Measurements from ENCODE around the gene TTPAL. TPM values are rescaled to one million over a fixed set of nuclear protein-coding genes. Genes with fewer than 3 reads are reported as not detected.

The TTPAL gene
- total and polyA plus RNA-seq, 10 donors = 3.5 to 16.3 (median 11.8) TPM

GRCh38 chr20:44475372-44475693 is 341 bp upstream of the TTPAL start:
- Histone ChIP-seq H3K9me3 (no peaks in the 10 kb centered on the region), H3K4me1 (peaks cover 4 to 51% (median 31%) of the 10 kb centered on the region in 6 donors), H3K27ac (peak overlapping the region; percentile 85 to 97 (median 93)), H3K36me3 (peaks cover 0 to 10% (median 4%) of the 10 kb centered on the region in 6 donors), H3K4me3 (peak overlapping the region; percentile 53 to 80 (median 61)), H3K27me3 (replicated peaks in 1 of 7) (no peaks in the 10 kb centered on the region)
- WGBS, 5 donors = 26 to 39% (median 32%) methylated on average over 2 of the region's 2 CpGs
- intact Hi-C loops (cut with DNase I; ENCODE audit: low total_unique reads) = loop anchor here (5.0 kb wide), 1 partner anchor 132 kb away; no protein-coding TSS in a partner anchor
- DNase-seq = no peak
- TF ChIP-seq POLR2AphosphoS5 (IDR thresholded peaks at IDR 0.05) (no peak), POLR2A (IDR thresholded peaks at IDR 0.05) (no peak), CTCF (IDR thresholded peaks at IDR 0.05 in 8 of 11, conservative IDR thresholded peaks at IDR 0.05 in 3 of 11) (no peak)

- H3K4me3 ChIP-seq = no peak overlapping the region
- peaks cover 0 to 28% (median 12%) of the 10 kb centered on the region in 6 donors for H3K36me3 ChIP-seq
- 94 to 99% (median 96%) methylated on average over 3 of the region's 3 CpGs for WGBS, 5 donors
- H3K27me3 ChIP-seq (replicated peaks in 1 of 7) = no peaks in the 10 kb centered on the region
- TF ChIP-seq POLR2A (IDR thresholded peaks at IDR 0.05) (no peak), CTCF (IDR thresholded peaks at IDR 0.05 in 8 of 11, conservative IDR thresholded peaks at IDR 0.05 in 3 of 11) (no peak), POLR2AphosphoS5 (IDR thresholded peaks at IDR 0.05) (no peak)
- peak overlapping the region in 2 of 8 donors; percentile 96 to 97 for H3K27ac ChIP-seq
- peaks cover 4 to 58% (median 31%) of the 10 kb centered on the region in 6 donors for H3K4me1 ChIP-seq
- no peaks in the 10 kb centered on the region for H3K9me3 ChIP-seq
- intact Hi-C loops (cut with DNase I; ENCODE audit: low total_unique reads) = loop anchor here (5.0 kb wide), 1 partner anchor 130 kb away; no protein-coding TSS in a partner anchor
- no peak for DNase-seq
These were observed 1.5 kb downstream of the TTPAL start for GRCh38 chr20:44477151-44477550.

GRCh38 chr20:44478206-44478605 is 2.5 kb downstream of the TTPAL start:
- intact Hi-C loops (cut with DNase I; ENCODE audit: low total_unique reads) = loop anchor here (5.0 kb wide), 1 partner anchor 129 kb away; no protein-coding TSS in a partner anchor
- peaks cover 4 to 58% (median 31%) of the 10 kb centered on the region in 6 donors for H3K4me1 ChIP-seq
- no peak for TF ChIP-seq CTCF (IDR thresholded peaks at IDR 0.05 in 8 of 11, conservative IDR thresholded peaks at IDR 0.05 in 3 of 11)
- TF ChIP-seq POLR2AphosphoS5 (IDR thresholded peaks at IDR 0.05) = no peak
- TF ChIP-seq POLR2A (IDR thresholded peaks at IDR 0.05) = no peak
- no peaks in the 10 kb centered on the region for H3K9me3 ChIP-seq
- H3K4me3 ChIP-seq = no peak overlapping the region
- no peaks in the 10 kb centered on the region for H3K27me3 ChIP-seq (replicated peaks in 1 of 7)
- peaks cover 0 to 38% (median 17%) of the 10 kb centered on the region in 6 donors for H3K36me3 ChIP-seq
- H3K27ac ChIP-seq = no peak overlapping the region
- DNase-seq = no peak
- 75 to 95% (median 90%) methylated on average over 5 to 6 of the region's 6 CpGs for WGBS, 5 donors

GRCh38 chr20:44479643-44480042 is 4.0 kb downstream of the TTPAL start:
- peaks cover 0 to 53% (median 26%) of the 10 kb centered on the region in 6 donors for H3K36me3 ChIP-seq
- peak overlapping the region in 2 of 8 donors; percentile 21 to 50 for H3K27ac ChIP-seq
- TF ChIP-seq CTCF (IDR thresholded peaks at IDR 0.05 in 8 of 11, conservative IDR thresholded peaks at IDR 0.05 in 3 of 11) = no peak
- TF ChIP-seq POLR2A (IDR thresholded peaks at IDR 0.05) = no peak
- no peak for TF ChIP-seq POLR2AphosphoS5 (IDR thresholded peaks at IDR 0.05)
- H3K4me3 ChIP-seq = no peak overlapping the region
- no peaks in the 10 kb centered on the region for H3K9me3 ChIP-seq
- 61 to 68% (median 63%) methylated on average over 5 of the region's 5 CpGs for WGBS, 5 donors
- H3K4me1 ChIP-seq = peaks cover 4 to 58% (median 31%) of the 10 kb centered on the region in 6 donors
- DNase-seq = no peak
- intact Hi-C loops (cut with DNase I; ENCODE audit: low total_unique reads) = loop anchor here (5.0 kb wide), 1 partner anchor 128 kb away; no protein-coding TSS in a partner anchor
- H3K27me3 ChIP-seq (replicated peaks in 1 of 7) = no peaks in the 10 kb centered on the region

Data from spleen (tissue), 11 donors.